ENCODE results near the gene S100A13.

DNA sequence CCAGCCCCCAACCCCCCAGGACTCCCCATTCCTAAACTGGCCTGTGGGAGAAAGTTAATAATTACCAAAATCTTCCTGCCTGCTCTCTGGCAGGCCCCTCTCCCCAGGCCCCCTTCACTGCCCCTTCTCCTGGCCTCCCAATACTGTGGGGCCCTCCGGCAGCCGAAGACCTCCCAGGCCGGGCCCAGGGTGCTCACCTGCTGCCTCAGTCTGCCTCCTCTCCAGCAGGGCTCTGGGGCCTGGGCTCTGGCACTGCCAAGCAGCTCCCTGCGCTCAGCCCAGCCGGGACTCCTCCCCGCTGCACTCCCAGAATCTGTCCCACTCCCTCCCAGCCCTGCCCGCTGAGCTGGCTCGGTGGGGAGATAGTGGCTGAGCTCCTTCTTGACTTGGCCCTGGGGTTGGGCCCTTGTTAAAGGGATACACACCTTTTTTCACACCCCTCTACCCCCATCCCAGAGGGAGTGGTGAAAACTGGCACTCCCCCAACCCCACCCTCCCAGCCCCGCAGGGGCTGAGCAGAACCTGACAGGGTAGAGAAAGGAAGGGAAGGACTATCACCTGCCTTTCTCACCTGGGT, 14.5 kb downstream of the S100A13 start, which contains the start of gene S100A16:
- TF ChIP-seq EP300 (IDR thresholded peaks at IDR 0.05) (no peak), CTCF (IDR thresholded peaks at IDR 0.05) (no peak), POLR2A (IDR thresholded peaks at IDR 0.05) (peak in 1 of 2 donors; percentile 59), POLR2AphosphoS5 (IDR thresholded peaks at IDR 0.05) (peak in 1 of 3 donors; percentile 62)

Measured in suprapubic skin (tissue), 4 donors.